Ramos (cell line): ENCODE results near the gene EMC8.

Experiments
- in situ Hi-C: fragments of 300-500 bp; cut with MboI; formaldehyde crosslinking; loops from one replicate; pipeline ENCODE4 v1.14.3; 2022; ENCODE audit warnings: low sequenced_read_pairs; ENCODE audit not compliant: unreplicated experiment

EMC8 gene

DNA sequence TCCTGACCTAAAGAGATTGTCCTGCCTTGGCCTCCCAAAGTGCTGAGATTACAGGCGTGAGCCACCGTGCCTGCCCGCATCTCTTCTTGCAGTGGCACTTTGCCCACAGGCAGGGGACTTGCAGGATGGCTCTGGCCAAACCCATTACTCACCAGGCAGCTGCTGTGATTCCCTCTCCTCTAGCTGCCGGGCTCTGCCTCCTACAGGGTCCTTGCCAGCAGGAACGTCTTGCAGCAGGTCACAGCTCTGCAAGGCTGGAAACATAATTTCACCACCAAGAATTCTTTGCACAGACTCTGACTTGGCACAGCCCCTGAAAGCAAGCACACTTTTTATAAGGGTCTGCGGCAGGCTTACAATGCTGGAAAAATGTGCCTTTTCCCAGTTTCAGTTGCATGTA, 20.4 kb upstream of the EMC8 start:
- in situ Hi-C loops = loop anchor here (5.0 to 25.0 kb wide), 5 partner anchors 83 to 695 kb away; partner anchors contain the start of gene FOXF1

- in situ Hi-C loops = loop anchor here (10.0 to 25.0 kb wide), 2 partner anchors 518 to 696 kb away; partner anchors contain the start of gene FOXF1
These were observed 19.9 kb upstream of the EMC8 start for GRCh38 chr16:85819245-85819644.

DNA sequence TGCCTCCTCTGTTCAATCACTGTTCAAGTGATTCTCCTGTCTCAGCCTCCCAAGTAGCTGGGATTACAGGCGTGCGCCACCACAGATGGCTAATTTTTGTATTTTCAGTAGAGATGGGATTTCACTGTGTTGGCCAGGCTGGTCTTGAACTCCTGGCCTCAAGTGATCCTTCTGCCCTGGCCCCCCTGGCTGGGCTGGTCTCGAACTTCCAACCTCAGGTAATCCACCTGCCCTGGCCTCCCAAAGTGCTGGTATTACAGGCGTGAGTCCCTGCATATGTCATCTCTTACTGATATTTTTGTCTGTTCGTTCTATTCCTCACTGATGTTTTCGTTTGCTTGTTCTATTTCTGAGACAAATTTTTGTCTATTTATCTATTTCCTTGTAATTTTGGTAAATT, 17.9 kb upstream of the EMC8 start:
- in situ Hi-C loops = loop anchor here (10.0 to 25.0 kb wide), 2 partner anchors 520 to 698 kb away; partner anchors contain the start of gene FOXF1

- in situ Hi-C loops = loop anchor here (10.0 to 25.0 kb wide), 2 partner anchors 521 to 699 kb away; partner anchors contain the start of gene FOXF1
These were observed 16.8 kb upstream of the EMC8 start for GRCh38 chr16:85816159-85816558.

DNA sequence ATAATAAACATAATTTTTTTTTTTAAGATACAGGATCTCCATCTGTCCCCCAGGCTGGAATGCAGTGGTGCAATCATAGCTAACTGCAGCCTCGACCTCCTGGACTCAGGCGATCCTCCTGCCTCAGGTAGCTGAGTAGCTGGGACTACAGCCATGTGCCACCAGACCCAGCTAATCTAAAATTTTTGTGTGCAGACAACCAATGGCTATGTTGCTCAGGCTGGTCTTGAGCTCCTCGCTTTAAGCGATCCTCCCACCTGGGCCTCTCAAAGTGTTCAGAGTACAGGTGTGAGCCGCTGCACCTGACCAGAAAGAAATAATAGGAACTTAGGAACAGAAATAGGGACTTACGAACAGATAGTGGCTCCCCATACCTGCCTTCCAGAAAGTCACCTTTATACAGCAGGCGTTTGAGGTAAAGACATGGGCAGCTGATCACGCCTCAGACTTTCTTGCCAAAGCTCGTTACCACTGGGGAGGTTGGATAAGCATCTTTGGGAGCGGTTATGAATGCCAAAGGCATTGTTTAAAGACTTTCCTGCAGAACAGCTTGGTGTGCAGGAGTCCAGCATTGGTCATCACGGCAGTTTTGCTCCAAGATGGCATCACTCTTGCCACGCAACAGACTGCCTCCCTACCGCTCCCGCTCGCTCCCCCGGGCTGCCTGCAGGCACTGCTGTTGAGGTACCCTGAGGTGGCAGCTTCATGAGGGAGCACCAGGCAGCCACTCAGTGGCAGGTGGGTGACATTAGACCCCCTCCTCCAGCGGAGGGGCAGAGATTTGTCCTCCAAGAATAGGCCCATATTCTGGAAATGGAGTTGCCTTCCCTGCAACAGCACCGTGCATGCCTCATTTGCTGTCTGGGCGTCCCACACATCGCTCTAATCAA, 13.7 kb upstream of the EMC8 start:
- in situ Hi-C loops = loop anchor here (10.0 to 25.0 kb wide), 2 partner anchors 524 to 702 kb away; partner anchors contain the start of gene FOXF1

DNA sequence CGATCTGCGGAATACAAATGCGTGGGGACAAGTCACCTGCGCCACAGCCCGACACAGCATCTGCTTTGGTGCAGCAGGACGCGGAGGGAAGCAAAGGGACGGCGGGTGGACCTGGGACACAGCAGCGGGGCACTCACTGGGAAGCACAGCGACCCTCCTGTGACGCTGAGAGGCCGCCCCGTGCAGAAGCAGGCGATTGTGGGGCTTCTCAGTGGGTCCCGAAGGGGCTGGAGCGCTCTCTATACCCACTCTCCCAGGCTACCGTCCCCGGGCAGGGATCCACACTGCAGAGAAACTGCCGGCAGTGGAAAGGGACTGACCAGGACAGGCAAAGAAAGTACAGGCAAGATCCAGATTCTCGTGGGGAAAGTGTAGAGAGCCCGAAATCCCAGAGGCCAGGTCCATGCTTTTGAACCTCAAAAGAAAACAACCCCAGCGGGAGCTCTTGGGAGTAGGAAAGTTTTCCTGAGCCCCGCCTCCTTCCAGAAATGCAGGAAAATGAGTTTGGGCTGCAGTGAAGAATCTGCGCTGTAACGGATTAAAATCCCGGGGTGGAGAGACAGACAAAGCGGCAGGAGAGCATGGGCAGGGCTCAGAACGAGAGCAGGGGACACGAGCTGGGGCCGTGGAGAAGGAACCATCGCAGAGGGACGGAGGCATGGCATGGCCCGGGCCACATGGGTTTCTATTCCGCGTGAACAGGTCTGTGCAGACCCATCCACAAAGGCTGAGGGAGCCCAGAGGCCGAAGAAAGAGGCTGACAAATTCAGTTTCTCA, 12.9 kb upstream of the EMC8 start:
- in situ Hi-C loops = loop anchor here (10.0 to 25.0 kb wide), 2 partner anchors 525 to 703 kb away; partner anchors contain the start of gene FOXF1

DNA sequence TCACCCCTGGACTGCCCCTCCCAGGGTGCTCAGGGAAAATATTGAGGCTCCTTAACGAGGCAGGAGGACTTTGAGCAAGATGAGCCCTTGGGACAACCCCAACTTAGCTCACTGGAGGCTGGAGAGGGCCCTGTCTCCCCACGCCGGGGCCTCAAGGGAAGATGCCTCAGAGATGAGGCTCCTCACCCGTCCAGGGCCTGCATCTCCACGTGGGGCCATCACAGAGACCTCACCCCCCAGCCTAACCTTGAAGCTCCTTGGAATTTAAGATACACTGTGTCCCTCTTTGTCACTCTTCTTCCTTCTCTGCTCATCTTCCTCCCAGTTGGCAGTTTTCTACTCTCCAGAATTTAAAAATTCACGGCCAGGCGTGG, 11.4 kb upstream of the EMC8 start:
- in situ Hi-C loops = loop anchor here (10.0 to 25.0 kb wide), 2 partner anchors 527 to 704 kb away; partner anchors contain the start of gene FOXF1

DNA sequence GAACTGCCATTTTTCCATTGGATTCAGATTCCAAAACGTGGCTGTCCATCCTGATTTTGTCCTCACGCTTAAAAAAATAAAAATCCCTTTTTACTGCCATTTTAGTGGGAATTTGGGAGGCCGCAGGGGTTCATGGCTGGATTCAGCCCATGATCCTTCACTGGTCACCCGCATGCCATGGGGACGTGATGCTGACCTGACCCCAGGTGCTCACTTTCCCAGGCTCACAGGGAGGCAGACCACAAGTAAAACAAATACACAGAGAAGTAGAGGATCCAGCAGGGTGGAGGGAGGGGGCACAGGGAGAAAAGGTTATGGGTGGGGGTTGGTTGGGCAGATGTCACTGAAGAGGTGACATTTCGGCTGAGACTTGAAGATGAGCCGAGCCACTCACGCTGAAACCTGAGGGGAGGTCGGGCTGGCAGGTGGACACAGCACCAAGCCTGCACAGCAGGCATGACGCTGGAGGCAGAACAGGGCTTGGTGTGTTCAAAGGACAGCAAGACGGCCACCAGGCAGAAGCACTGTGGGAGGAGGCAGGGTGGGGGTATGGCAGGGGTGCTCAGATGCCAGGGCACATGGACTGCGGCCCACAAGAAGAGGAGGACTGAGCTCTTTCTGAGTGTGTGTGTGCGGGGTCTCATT, 10.9 kb upstream of the EMC8 start:
- in situ Hi-C loops = loop anchor here (10.0 to 25.0 kb wide), 2 partner anchors 527 to 705 kb away; partner anchors contain the start of gene FOXF1

DNA sequence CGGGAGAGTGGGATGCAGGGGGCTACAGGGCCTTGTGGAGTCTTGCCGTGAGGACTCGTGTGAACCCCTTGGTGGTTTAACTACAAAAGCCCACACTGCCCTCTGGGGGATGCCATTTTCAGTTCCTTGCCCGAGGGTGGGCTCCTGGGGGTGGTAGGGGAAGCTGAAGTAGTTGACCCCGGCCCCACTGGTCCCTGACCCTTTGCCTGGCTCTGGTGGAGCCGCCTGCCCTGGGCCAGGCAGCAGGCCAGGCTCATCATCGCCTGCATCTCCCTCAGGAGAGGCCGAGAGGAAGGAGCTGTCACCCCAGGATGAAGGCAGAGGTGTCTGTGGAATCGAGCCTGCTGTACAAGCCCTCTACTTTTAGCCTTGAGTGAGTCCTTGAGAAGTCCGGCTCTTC, 10.3 kb upstream of the EMC8 start:
- in situ Hi-C loops = loop anchor here (10.0 to 25.0 kb wide), 2 partner anchors 528 to 705 kb away; partner anchors contain the start of gene FOXF1

- in situ Hi-C loops = loop anchor here (25.0 kb wide), 1 partner anchor 528 kb away; no protein-coding TSS in a partner anchor
These were observed 9.6 kb upstream of the EMC8 start for GRCh38 chr16:85808926-85809325.

DNA sequence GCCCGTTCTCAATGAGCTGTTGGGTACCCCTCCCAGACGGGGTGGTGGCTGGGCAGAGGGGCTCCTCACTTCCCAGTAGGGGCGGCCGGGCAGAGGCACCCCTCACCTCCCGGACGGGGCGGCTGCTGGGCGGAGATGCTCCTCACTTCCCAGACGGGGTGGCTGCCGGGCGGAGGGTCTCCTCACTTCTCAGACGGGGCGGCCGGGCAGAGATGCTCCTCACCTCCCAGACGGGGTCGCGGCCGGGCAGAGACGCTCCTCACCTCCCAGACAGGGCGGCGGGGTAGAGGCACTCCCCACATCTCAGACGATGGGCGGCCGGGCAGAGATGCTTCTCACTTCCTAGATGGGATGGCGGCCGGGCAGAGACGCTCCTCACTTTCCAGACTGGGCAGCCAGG, 8.8 kb upstream of the EMC8 start:
- in situ Hi-C loops = loop anchor here (25.0 kb wide), 1 partner anchor 529 kb away; no protein-coding TSS in a partner anchor

DNA sequence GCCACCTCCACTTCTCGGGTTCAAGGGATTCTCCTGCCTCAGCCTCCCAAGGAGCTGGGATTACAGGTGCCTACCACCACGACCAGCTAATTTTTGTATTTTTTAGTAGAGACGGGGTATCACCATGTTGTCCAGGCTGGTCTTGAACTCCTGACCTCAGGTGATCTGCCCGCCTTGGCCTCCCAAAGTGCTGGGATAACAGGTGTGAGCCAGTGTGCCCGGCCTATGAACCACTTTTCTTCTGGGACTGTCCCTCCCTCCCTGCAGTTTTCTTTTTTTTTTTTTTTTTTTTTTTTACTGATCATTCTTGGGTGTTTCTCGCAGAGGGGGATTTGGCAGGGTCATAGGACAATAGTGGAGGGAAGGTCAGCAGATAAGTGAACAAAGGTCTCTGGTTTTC, 8.0 kb upstream of the EMC8 start:
- in situ Hi-C loops = loop anchor here (25.0 kb wide), 1 partner anchor 530 kb away; no protein-coding TSS in a partner anchor

DNA sequence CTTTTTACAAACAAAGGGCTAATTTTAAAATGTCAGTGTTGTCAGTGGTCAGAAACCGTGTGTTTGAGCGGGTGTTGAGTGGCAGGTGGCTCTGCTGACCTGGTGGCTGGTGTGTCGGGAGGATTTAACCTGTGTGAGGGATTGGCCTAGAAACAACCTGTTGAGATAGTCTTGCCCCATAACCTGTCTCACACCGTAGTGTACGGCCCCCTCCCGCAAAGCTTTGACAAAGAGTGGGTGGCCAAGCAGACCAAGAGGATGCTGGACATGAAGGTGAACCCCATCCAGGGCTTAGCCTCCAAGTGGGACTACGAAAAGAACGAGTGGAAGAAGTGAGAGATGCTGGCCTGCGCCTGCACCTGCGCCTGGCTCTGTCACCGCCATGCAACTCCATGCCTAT, 7.2 kb upstream of the EMC8 start:
- in situ Hi-C loops = loop anchor here (25.0 kb wide), 1 partner anchor 531 kb away; no protein-coding TSS in a partner anchor

GRCh38 chr16:85805442-85806045, 6.2 kb upstream of the EMC8 start:
- in situ Hi-C loops = loop anchor here (25.0 kb wide), 1 partner anchor 532 kb away; no protein-coding TSS in a partner anchor

- in situ Hi-C loops = loop anchor here (25.0 kb wide), 1 partner anchor 534 kb away; no protein-coding TSS in a partner anchor
These were observed 4.2 kb upstream of the EMC8 start for GRCh38 chr16:85803570-85803969.

DNA sequence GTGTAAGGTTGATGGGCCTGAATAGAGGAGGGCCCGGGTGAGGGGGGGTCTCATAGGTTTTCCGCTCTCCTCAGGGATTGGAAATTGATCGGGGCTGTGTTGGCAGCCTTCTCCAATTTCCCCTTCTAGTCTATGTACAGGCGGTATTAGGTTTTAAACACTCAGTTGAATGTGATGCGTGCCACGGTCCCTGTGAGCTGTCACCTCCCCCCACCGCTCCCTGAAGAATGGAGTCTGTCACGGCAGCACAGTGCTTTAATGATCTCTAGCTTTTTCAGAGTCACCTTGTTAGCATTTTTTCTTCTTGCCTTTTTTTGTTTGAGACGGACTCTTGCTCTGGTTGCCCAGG, 951 bp upstream of the EMC8 start:
- in situ Hi-C loops = loop anchor here (25.0 kb wide), 1 partner anchor 537 kb away; no protein-coding TSS in a partner anchor

GRCh38 chr16:85798901-85799496, 345 bp downstream of the EMC8 start:
- in situ Hi-C loops = no loop called here

DNA sequence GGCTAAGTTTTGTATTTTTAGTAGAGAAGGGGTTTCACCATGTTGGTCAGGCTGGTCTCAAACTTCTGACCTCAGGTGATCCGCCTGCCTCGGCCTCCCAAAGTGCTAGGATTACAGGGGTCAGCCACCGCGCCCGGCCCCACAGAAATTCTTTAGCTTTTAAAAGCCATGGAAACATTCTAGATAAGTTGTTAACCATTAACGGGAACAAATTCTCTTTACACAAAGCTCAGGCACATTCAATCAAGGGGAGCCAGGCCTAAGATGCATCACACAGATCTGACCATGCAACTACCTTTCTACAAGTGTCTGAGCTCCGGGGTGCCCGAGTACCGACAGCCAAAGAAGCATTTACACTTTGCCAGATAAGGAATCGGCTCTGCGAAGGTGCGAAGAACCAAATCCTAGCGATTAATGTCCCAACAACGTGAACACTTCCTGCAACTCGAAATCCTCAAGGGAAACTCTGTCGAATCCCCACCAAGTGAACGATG, 1.0 kb downstream of the EMC8 start:
- in situ Hi-C loops = no loop called here

DNA sequence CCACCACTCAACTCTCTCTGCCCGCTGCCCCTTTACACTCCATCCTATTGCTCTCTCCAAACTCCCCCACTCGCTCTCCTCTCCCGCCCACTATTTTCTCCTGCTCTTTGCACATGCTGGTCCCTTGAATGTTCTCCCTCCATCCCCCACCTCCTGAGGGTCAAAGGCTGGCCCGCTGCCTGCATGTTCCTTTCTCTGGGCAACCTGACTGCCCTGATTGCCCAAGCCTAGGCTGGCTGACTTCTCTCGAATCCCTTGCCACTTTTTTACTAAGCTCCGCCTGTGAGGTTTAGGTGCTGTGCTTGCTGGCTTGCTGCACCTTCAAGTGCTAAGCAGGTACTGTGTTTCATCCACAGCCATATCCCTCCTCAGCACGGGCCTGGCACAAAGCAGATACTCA, 2.7 kb downstream of the EMC8 start:
- in situ Hi-C loops = no loop called here
